Subcutaneous adipose tissue (tissue), 4 donors: ENCODE measurements around the gene ASCC2. TPM values are rescaled to one million over a fixed set of nuclear protein-coding genes. Genes with fewer than 3 reads are reported as not detected.

Experiments
- total RNA-seq, 4 donors: library from RNA; depleted of rRNA; stranded (reverse); fragments of >200 nt; gene quantifications; one replicate each; pipeline ENCODE4 v1.1.0, GENCODE V29; 2016
- TF ChIP-seq, protein P1 (sequence below): fragments of 450-650 bp; IDR thresholded peaks from one replicate; pipeline ENCODE4 v1.5.1; 2016; ENCODE audit warnings: low read depth, mild to moderate bottlenecking, control low read depth, antibody characterized with exemption, moderate library complexity

Gene ASCC2
- total RNA-seq, 4 donors from 2014 or later: 37.7 to 113 (median 64.8) TPM

DNA sequence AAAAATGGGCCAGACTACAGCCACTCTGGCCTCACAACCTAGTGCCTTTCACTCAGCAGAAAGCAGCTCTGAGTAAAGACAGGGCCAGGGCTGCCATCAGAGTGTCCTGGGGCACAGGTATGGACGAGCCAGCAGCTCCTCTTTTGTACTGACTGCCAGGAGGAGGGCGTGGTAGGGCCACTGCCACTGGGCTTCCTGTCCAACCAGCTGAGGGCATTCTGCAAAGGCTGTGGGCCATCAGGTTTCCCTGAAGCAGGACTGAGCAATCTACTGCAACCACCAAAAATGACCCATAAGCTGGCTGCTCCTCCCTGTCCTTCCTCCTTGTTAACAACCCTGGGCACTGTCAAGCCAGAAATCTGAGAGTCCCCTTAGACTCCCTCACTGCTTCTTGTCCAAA is 33.1 kb downstream of the ASCC2 start:
- TF ChIP-seq, protein P1, sequence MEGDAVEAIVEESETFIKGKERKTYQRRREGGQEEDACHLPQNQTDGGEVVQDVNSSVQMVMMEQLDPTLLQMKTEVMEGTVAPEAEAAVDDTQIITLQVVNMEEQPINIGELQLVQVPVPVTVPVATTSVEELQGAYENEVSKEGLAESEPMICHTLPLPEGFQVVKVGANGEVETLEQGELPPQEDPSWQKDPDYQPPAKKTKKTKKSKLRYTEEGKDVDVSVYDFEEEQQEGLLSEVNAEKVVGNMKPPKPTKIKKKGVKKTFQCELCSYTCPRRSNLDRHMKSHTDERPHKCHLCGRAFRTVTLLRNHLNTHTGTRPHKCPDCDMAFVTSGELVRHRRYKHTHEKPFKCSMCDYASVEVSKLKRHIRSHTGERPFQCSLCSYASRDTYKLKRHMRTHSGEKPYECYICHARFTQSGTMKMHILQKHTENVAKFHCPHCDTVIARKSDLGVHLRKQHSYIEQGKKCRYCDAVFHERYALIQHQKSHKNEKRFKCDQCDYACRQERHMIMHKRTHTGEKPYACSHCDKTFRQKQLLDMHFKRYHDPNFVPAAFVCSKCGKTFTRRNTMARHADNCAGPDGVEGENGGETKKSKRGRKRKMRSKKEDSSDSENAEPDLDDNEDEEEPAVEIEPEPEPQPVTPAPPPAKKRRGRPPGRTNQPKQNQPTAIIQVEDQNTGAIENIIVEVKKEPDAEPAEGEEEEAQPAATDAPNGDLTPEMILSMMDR: no peak

DNA sequence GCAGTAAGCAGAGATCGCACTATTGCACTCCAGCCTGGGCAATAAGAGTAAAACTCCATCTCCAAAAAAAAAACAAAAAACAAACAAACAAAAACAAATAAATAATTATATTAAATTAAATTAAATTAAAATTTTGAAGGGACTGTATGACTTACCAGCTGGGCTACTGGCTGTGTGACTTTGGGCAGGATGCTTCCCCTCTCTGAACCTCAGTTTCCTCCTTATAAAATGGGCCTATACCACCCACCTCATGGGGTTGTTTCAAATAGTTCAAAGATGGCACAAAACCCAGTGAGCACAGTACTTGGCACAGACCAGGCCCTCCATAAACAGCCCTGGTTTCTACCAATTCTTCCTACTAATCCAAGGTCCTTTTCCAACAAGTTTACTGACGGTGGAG is 34.9 kb downstream of the ASCC2 start:
- TF ChIP-seq, protein P1: no peak

DNA sequence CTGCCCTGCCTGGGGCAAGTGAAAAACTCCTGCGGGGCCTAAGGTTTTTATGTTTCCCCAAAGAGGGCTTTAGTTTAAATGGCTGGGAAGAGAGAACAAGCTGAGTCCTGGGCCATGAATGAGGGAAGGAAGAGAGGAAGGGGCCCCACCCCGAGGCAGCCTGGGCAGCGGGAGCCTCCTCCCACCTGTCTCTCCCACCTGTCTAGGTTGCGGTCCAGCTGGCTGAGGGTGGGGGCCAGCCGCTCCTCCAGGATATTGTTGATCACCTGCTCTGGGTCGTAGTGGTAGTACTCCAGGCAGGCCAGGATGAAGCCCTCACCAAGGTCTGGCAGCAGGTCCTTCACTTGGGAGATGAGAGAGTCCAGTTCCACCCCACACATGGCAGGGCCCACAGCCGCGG is 36.3 kb downstream of the ASCC2 start:
- TF ChIP-seq, protein P1: no peak

DNA sequence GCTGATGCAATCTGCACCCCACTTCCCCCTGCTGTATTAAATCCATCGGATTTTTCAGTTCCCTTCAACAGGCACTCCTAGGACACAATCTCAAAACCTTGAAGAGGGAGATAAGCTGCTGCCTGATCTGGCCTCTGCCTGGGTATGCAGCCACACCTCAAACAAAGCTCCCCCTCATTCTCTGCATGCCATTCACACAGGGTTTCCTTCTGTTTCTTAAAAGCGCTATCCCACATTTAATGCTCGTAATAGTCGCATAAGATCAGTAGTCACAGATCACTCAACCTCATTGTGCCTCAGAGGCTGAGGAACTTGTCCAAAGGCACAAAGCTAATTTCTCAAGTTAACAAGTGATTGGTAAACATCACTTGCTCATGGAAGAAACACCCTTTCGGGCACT is 36.9 kb downstream of the ASCC2 start:
- TF ChIP-seq, protein P1: no peak

DNA sequence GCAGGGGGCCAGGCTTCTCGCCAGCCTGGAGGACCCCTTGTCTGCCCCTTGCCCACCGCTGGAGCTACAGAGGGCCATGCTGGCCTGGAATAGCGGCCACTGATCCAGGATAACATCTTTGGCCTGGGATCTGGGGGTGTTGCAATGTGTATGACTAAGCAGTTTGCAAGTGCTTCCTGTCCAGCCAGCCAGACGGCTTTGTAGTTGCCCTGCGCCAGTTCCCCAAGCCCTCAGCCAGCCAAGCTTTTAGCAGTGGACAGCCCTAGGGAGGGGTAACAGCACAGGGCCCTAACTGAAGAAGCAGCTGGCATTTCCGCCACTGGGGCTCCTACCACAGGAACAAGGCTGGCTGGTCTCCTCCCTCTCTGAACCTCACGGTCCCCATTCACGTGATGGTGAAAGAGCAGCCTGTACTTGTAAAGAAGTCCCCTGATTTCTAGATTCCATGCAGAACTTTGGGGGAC is 38.8 kb downstream of the ASCC2 start:
- TF ChIP-seq, protein P1: no peak

DNA sequence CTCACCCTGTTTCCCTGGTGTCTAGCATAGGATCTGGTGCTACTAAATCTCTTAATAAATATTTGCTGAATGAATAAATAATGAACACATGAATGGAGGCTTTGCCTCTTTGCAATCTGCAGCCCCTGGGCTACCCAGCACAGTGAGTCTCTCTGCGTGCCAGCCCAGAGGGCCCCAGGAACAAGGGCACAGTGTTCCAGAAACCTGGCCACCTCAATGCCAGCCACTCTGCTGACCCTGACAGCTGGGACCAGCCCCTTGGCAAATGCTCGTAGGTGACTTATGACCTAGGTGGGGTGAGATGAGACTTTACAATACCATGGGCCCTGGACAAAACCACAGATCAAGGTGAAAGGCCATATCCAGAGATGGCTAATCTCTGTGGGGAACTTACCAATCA is 39.3 kb downstream of the ASCC2 start:
- TF ChIP-seq, protein P1: no peak

DNA sequence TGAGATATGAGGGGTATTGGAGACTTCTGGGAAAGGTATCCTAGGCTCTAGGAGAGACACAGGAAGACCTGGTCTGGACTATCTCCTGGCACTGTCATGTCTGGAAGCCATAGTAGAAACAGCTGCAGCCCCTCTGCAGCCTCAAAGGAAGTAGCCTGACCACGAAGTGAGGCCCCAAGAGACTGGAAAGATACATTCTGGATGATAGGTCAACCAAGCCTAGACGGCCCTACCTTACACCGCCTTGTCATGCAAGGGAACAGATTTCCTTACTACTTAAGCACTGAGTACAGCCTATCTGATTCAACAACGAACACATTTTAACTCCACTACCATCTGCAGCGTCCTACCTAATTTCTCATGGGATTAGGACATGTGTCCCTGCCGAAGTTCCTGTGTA is 39.8 kb downstream of the ASCC2 start:
- TF ChIP-seq, protein P1: no peak
